Esophagus squamous epithelium (tissue), 5 donors: ENCODE results near the gene RSPO3. TPM values are rescaled to one million over a fixed set of nuclear protein-coding genes. Genes with fewer than 3 reads are reported as not detected.

Experiments
- DNase-seq: peaks from one replicate; lab custom pipeline; 2025; lab: John Stamatoyannopoulos, UW
- H3K27ac ChIP-seq, 4 donors: fragments of 200-600 bp; sonication (generic); one replicate each; pipeline ENCODE4 v1.5.1; 2016 to 2019; ENCODE audit warnings: mild to moderate bottlenecking in 1 of 4
- H3K27me3 ChIP-seq, 4 donors: fragments of 200-600 bp; sonication (generic); 1 replicate in 3 of 4; 2 replicates in 1 of 4; pipeline versions ENCODE4 v1.5.1 to v1.6.0; 2017 to 2021; ENCODE audit warnings: antibody characterized with exemption in 1 of 4
- H3K36me3 ChIP-seq, 3 donors: fragments of 200-600 bp; sonication (generic); one replicate each; pipeline ENCODE4 v1.5.1; 2016 to 2019
- H3K4me1 ChIP-seq, 3 donors: fragments of 200-600 bp; sonication (generic); one replicate each; pipeline ENCODE4 v1.5.1; 2017 to 2019
- H3K4me3 ChIP-seq, 4 donors: fragments of 200-600 bp; sonication (generic); 1 replicate in 3 of 4; 2 replicates in 1 of 4; pipeline ENCODE4 v1.5.1; 2016 to 2019; ENCODE audit warnings: mild to moderate bottlenecking in 2 of 4, moderate library complexity in 1 of 4
- H3K9me3 ChIP-seq, 3 donors: fragments of 200-600 bp; sonication (generic); one replicate each; pipeline ENCODE4 v1.5.1; 2016 to 2019
- POLR2A ChIP-seq, 4 donors: fragments of 450-650 bp; IDR thresholded peaks; one replicate each; pipeline ENCODE4 v1.6.1; 2017; ENCODE audit warnings: antibody characterized with exemption in 4 of 4, mild to moderate bottlenecking in 4 of 4, moderate library complexity in 3 of 4
- WGBS, 2 donors: methylation state at CpG; one replicate each; pipeline ENCODE4 v1.1.5; 2018; 5-methylcytosine and 5-hydroxymethylcytosine counted together
- intact Hi-C: fragments of 100-400 bp; cut with DNase I; formaldehyde crosslinking; loops from one replicate; pipeline ENCODE4 v1.15.0; 2022
- total RNA-seq, 4 donors: library from RNA; depleted of rRNA; stranded (reverse); fragments of >200 nt; gene quantifications; one replicate each; pipeline ENCODE4 v1.1.0, GENCODE V29; 2016
- TF ChIP-seq, protein P1 (sequence below), 6 experiments: fragments of 450-650 bp in 4 of 6; fragments of 200-600 bp in 2 of 6; sonication (generic) in 2 of 6; IDR thresholded peaks; one replicate each; pipeline ENCODE4 v1.5.1; 2016 to 2019; ENCODE audit warnings: antibody characterized with exemption in 6 of 6, mild to moderate bottlenecking in 4 of 6, moderate library complexity in 4 of 6
- donor health status: DM: yes; HTN: yes; CAD: no.

Gene RSPO3
- total RNA-seq, 4 donors from 2014 or later: 1.1 to 7.2 (median 4.3) TPM

DNA sequence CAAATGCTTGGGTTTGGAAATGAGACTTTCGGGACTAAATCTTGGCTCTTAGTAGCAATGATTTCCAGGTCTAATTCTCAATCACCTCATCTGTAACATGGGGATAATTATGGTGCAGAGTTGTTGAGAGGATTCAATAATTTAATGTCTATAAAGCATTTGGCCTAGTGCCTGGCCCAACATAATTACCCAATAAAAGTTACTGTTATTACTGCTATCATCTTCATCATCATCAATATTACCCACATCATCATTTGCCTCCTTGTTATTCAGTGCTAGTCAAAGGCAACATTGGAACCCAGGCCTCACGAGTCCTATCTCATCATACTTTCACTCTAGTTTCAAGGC lies 34.5 kb upstream of the RSPO3 start:
- H3K4me3 ChIP-seq: no peak overlapping the region
- TF ChIP-seq, protein P1, sequence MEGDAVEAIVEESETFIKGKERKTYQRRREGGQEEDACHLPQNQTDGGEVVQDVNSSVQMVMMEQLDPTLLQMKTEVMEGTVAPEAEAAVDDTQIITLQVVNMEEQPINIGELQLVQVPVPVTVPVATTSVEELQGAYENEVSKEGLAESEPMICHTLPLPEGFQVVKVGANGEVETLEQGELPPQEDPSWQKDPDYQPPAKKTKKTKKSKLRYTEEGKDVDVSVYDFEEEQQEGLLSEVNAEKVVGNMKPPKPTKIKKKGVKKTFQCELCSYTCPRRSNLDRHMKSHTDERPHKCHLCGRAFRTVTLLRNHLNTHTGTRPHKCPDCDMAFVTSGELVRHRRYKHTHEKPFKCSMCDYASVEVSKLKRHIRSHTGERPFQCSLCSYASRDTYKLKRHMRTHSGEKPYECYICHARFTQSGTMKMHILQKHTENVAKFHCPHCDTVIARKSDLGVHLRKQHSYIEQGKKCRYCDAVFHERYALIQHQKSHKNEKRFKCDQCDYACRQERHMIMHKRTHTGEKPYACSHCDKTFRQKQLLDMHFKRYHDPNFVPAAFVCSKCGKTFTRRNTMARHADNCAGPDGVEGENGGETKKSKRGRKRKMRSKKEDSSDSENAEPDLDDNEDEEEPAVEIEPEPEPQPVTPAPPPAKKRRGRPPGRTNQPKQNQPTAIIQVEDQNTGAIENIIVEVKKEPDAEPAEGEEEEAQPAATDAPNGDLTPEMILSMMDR (IDR thresholded peaks at IDR 0.05): no peak
- TF ChIP-seq POLR2A (IDR thresholded peaks at IDR 0.05): no peak
- no peaks in the 10 kb centered on the region for H3K9me3 ChIP-seq
- DNase-seq: no peak
- H3K36me3 ChIP-seq: no peaks in the 10 kb centered on the region
- no peak overlapping the region for H3K27ac ChIP-seq
- WGBS, 2 donors: 61 to 76% methylated on average over 2 of the region's 2 CpGs
- intact Hi-C loops: no loop called here
- no peaks in the 10 kb centered on the region for H3K4me1 ChIP-seq
- H3K27me3 ChIP-seq: no peaks in the 10 kb centered on the region

DNA sequence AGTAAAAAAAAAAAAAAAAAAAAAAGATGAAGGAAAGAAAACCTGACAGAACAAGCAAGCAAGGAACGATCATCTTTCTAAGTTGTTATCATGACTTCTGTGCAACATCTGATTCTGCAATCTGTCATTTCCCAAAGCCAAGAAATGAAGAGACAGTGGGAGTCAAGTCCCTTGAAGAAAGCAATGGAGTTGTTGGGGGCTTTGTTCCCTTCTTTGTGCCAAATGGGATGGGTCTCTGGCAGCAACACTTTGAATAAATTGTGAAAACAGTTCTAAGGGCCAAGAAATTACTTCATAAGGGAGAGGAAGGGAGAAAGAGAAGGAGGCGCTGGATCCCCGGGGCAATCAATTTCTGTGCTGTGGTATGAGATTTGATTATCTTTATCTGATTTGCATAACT lies 33.3 kb upstream of the RSPO3 start:
- Histone ChIP-seq H3K36me3 (no peaks in the 10 kb centered on the region), H3K9me3 (no peaks in the 10 kb centered on the region), H3K27ac (no peak overlapping the region), H3K4me1 (no peaks in the 10 kb centered on the region), H3K27me3 (no peaks in the 10 kb centered on the region), H3K4me3 (no peak overlapping the region)
- 73 to 76% methylated on average over 3 of the region's 3 CpGs for WGBS, 2 donors
- no peak for DNase-seq
- TF ChIP-seq, protein P1 (IDR thresholded peaks at IDR 0.05): no peak
- no peak for TF ChIP-seq POLR2A (IDR thresholded peaks at IDR 0.05)
- intact Hi-C loops: no loop called here

DNA sequence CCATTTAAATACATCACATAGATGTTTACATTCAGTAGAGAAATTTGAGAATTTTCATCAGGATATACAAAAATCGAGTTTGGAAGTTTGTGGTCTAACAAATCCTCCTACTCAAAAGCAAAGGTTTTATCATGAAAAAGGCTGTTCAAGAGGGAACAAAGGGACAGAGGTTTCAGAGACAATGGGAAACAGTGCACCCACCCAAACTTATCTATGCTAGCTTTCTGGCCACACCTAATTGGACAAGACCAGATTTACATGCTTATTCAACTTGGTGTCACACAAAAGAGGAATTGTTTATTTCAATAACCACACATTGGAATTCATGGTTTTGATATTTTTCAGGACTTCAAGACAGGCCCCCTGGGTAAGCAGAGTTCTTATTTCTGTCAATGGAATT lies 28.4 kb upstream of the RSPO3 start:
- intact Hi-C loops: no loop called here
- WGBS, 2 donors: 11 to 21% methylated on average over 1 of the region's 1 CpG
- DNase-seq: no peak
- Histone ChIP-seq H3K27ac (no peak overlapping the region), H3K27me3 (no peaks in the 10 kb centered on the region), H3K36me3 (no peaks in the 10 kb centered on the region), H3K9me3 (no peaks in the 10 kb centered on the region), H3K4me3 (no peak overlapping the region), H3K4me1 (no peaks in the 10 kb centered on the region)
- TF ChIP-seq, protein P1 (IDR thresholded peaks at IDR 0.05): no peak
- no peak for TF ChIP-seq POLR2A (IDR thresholded peaks at IDR 0.05)

DNA sequence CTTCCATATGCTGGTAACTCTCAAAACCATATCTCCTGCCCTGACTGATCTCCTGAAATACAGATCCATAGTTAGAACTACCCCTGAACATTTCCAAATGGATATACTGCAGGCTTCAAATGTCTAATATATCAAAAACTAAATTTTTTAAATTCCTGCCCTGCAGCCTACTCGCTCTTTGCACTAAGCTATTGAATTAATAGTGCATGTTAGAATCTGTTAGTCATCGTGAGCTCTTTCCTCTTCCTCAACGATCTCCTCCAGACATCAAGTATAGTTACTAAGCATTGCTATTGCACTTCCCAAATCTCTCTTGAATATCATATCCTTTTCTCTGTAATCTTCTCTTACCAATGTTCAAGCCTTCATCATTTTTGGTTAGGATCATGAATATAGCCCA lies 26.0 kb upstream of the RSPO3 start:
- no peak for DNase-seq
- Histone ChIP-seq H3K27ac (no peak overlapping the region), H3K27me3 (no peaks in the 10 kb centered on the region), H3K4me1 (no peaks in the 10 kb centered on the region), H3K9me3 (no peaks in the 10 kb centered on the region), H3K36me3 (no peaks in the 10 kb centered on the region), H3K4me3 (no peak overlapping the region)
- TF ChIP-seq, protein P1 (IDR thresholded peaks at IDR 0.05): no peak
- TF ChIP-seq POLR2A (IDR thresholded peaks at IDR 0.05): no peak
- intact Hi-C loops: no loop called here
- 54 to 70% methylated on average over 3 of the region's 3 CpGs for WGBS, 2 donors

DNA sequence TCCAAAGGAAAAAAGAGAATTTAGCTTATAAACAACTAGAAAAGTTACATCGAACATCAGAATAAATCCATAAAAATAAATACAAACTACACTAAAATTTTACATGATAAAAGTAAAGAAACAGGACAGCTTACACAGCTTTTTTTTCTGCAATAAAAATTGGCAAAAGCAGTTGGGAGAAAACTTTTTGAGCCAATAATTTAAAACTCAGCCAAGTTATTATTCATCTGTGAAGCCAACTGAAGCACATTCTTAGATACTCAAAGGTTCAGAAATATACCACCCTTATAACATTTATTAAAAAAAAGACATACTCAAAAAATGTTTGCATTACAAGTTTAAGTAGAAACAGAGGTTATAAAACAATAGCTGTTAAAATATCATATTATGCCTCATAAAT lies 23.7 kb upstream of the RSPO3 start:
- H3K4me3 ChIP-seq: no peak overlapping the region
- 80 to 84% methylated on average over 1 of the region's 1 CpG for WGBS, 2 donors
- DNase-seq: no peak
- no peaks in the 10 kb centered on the region for H3K36me3 ChIP-seq
- H3K27me3 ChIP-seq: no peaks in the 10 kb centered on the region
- H3K4me1 ChIP-seq: no peaks in the 10 kb centered on the region
- no peaks in the 10 kb centered on the region for H3K9me3 ChIP-seq
- intact Hi-C loops: no loop called here
- no peak for TF ChIP-seq POLR2A (IDR thresholded peaks at IDR 0.05)
- TF ChIP-seq, protein P1 (IDR thresholded peaks at IDR 0.05): no peak
- H3K27ac ChIP-seq: no peak overlapping the region
